ENCODE data around the gene DROSHA. TPM values are rescaled to one million over a fixed set of nuclear protein-coding genes. Genes with fewer than 3 reads are reported as not detected.
A peak's percentile ranks its signal among the peaks of the same experiment; 100 is the strongest.

The DROSHA gene
- total and polyA plus RNA-seq, 2 donors (not counting 3 experiments of a cell fraction or from before 2014, with no cell fraction given), result 49.1 to 96.4 TPM

DNA sequence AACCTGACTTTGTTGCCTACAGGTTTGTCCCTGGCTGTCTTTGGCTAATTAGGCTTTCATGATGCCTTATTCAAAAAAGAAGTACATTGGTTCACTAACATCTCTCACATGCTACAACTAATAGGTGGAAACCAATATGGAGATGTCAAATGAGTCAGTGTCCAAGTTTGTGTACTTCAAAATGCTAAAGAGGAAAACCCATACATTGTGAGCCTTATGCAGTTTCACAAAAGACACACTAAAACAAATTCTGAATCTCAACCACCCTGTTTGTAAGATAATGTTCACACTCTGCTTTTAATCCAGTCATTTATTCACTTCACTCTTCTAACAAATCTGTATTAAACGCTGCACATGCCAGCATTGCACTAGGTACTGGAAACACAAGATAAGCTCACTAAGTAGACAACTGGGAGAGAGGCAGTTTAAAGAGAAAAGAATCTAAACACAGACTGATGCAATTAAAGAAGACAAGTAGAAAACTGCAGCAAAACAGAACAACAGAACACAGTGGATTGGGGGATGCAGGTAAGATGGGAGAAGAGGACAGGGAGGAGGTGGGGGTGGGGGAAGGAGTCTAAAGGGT lies 104.1 kb downstream of the DROSHA start:
- H3K4me2 ChIP-seq (ENCODE audit: insufficient read depth, low read length), result no peak overlapping the region
- DNase-seq (ENCODE audit: low read depth, low spot score) (no peak), FAIRE-seq (no peak)
- no peak overlapping the region for H3K9ac ChIP-seq (replicated peaks; ENCODE audit: extremely low read depth, insufficient read depth, low read length)
- H3K36me3 ChIP-seq (ENCODE audit: control insufficient read depth in 2 of 2, extremely low read depth in 1 of 2, insufficient read depth in 2 of 2, low read length in 2 of 2), result peaks cover 0 to 12% of the 10 kb centered on the region in 2 experiments
- ChIA-PET POLR2A (no interaction called here), CTCF (interaction anchor here (1.1 kb wide), 1 partner anchor 9 kb away, joined by 3 read pairs; no protein-coding TSS in a partner anchor)
- no peak overlapping the region for H3K4me3 ChIP-seq (replicated peaks in 1 of 3; ENCODE audit: insufficient read depth in 1 of 3, low read depth in 1 of 3, low read length in 3 of 3)
- no TSS peak for BruUV-seq (replicated peaks)
- H3K4me1 ChIP-seq (ENCODE audit: control insufficient read depth, extremely low read depth, insufficient read depth, low read length), result peaks cover 22% of the 10 kb centered on the region
- dilution Hi-C loops (cut with MboI; ENCODE audit: extremely low pct_ligation_motif_present, low sequenced_read_pairs) (no loop called here), intact Hi-C loops (cut with micrococcal nuclease) (loop anchor here (5.0 kb wide), 1 partner anchor 104 kb away; the partner anchor contains the start of genes C5orf22 and DROSHA)
- no peaks in the 10 kb centered on the region for H3K9me1 ChIP-seq (replicated peaks; ENCODE audit: control insufficient read depth, extremely low read depth, insufficient read depth, low read length)
- no peak overlapping the region for H2AFZ ChIP-seq (ENCODE audit: low read depth, low read length)
- H3K79me2 ChIP-seq (ENCODE audit: control insufficient read depth, insufficient read depth, low read length), result no peaks in the 10 kb centered on the region
- TF ChIP-seq POLR2AphosphoS5 (IDR thresholded peaks at IDR 0.05; ENCODE audit: insufficient read depth, low read depth, low read length) (no peak), JUN (IDR thresholded peaks at IDR 0.05; ENCODE audit: borderline replicate concordance, insufficient read depth, insufficient read length, low read depth) (no peak), EZH2 (IDR thresholded peaks at IDR 0.05; ENCODE audit: borderline replicate concordance, low read depth, low read length, severe bottlenecking) (no peak), MYC (IDR thresholded peaks at IDR 0.05; ENCODE audit: low read depth, low read length) (no peak), GATA2 (IDR thresholded peaks at IDR 0.05; ENCODE audit: insufficient read depth, insufficient read length, low read depth, low read length) (no peak), FOS (IDR thresholded peaks at IDR 0.05; ENCODE audit: borderline replicate concordance, insufficient read depth, low read length) (no peak), POLR2A (IDR thresholded peaks at IDR 0.05; ENCODE audit: low read depth, low read length) (no peak)
- TF ChIP-seq, protein P1, sequence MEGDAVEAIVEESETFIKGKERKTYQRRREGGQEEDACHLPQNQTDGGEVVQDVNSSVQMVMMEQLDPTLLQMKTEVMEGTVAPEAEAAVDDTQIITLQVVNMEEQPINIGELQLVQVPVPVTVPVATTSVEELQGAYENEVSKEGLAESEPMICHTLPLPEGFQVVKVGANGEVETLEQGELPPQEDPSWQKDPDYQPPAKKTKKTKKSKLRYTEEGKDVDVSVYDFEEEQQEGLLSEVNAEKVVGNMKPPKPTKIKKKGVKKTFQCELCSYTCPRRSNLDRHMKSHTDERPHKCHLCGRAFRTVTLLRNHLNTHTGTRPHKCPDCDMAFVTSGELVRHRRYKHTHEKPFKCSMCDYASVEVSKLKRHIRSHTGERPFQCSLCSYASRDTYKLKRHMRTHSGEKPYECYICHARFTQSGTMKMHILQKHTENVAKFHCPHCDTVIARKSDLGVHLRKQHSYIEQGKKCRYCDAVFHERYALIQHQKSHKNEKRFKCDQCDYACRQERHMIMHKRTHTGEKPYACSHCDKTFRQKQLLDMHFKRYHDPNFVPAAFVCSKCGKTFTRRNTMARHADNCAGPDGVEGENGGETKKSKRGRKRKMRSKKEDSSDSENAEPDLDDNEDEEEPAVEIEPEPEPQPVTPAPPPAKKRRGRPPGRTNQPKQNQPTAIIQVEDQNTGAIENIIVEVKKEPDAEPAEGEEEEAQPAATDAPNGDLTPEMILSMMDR (IDR thresholded peaks at IDR 0.05; ENCODE audit: extremely low read depth in 1 of 2, insufficient read depth in 1 of 2, low read depth in 1 of 2, low read length in 2 of 2), result no peak
- TF ChIP-seq, protein P2, sequence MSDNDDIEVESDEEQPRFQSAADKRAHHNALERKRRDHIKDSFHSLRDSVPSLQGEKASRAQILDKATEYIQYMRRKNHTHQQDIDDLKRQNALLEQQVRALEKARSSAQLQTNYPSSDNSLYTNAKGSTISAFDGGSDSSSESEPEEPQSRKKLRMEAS (IDR thresholded peaks at IDR 0.05; ENCODE audit: insufficient read depth, insufficient read length), result no peak
- no peaks in the 10 kb centered on the region for H3K9me3 ChIP-seq (replicated peaks; ENCODE audit: control insufficient read depth, insufficient read depth, low read length)
- no peaks in the 10 kb centered on the region for H3K27me3 ChIP-seq (ENCODE audit: control insufficient read depth in 2 of 2, insufficient read depth in 2 of 2, low read length in 2 of 2)
- H4K20me1 ChIP-seq (replicated peaks; ENCODE audit: control insufficient read depth, extremely low read depth, insufficient read depth, low read length), result no peaks in the 10 kb centered on the region
- peak overlapping the region; percentile 16 for H3K27ac ChIP-seq (ENCODE audit: insufficient read depth, low read depth, low read length)

All from endothelial cell of umbilical vein (primary cell).